ENCODE results near the gene BCAS3.

BCAS3 gene

GRCh38 chr17:61395409-61395982, 717.8 kb downstream of the BCAS3 start:
- H3K9ac ChIP-seq (ENCODE audit: low read length), result no peak overlapping the region
- H3K4me2 ChIP-seq (ENCODE audit: low read length), result no peak overlapping the region
- no peaks in the 10 kb centered on the region for H3K79me2 ChIP-seq (ENCODE audit: control insufficient read depth, insufficient read depth, low read length, poor library complexity)
- no peaks in the 10 kb centered on the region for H3K36me3 ChIP-seq (ENCODE audit: control insufficient read depth in 1 of 2, insufficient read depth in 2 of 2, low read length in 2 of 2)
- no peak overlapping the region for H2AFZ ChIP-seq (ENCODE audit: insufficient read depth, low read length, poor library complexity)
- H3K9me3 ChIP-seq (ENCODE audit: insufficient read depth, low read depth, low read length), result peaks cover 5% of the 10 kb centered on the region
- no peak overlapping the region for H2BK12ac ChIP-seq (ENCODE audit: low read length)
- no peak overlapping the region for H4K12ac ChIP-seq (ENCODE audit: low read depth, low read length)
- H3K14ac ChIP-seq (ENCODE audit: low read length), result no peak overlapping the region
- H3K4me3 ChIP-seq (ENCODE audit: low read depth, low read length), result no peak overlapping the region
- no peak overlapping the region for H4K8ac ChIP-seq (ENCODE audit: low read depth, low read length)
- no peak overlapping the region for H3K18ac ChIP-seq (ENCODE audit: low read length)
- H3K27me3 ChIP-seq (ENCODE audit: insufficient read depth, low read length), result peaks cover 47% of the 10 kb centered on the region
- no peak overlapping the region for H3K27ac ChIP-seq (ENCODE audit: low read depth, low read length)
- H3K4ac ChIP-seq (ENCODE audit: low read depth, low read length), result no peak overlapping the region
- H2BK120ac ChIP-seq (ENCODE audit: insufficient read depth, low read length, poor library complexity), result no peak overlapping the region
- no peak for DNase-seq
- peaks cover 22 to 41% of the 10 kb centered on the region in 2 experiments for H3K4me1 ChIP-seq (ENCODE audit: control insufficient read depth in 1 of 2, insufficient read depth in 2 of 2, low read length in 2 of 2)
- no peak overlapping the region for H3K23ac ChIP-seq (ENCODE audit: low read length)
- H2BK5ac ChIP-seq (ENCODE audit: low read depth, low read length, poor library complexity), result no peak overlapping the region
- no peak overlapping the region for H2AK5ac ChIP-seq (ENCODE audit: low read length)
- no peak overlapping the region for H4K91ac ChIP-seq (ENCODE audit: low read depth, low read length)
- no peaks in the 10 kb centered on the region for H3K79me1 ChIP-seq (ENCODE audit: low read length)
- WGBS (ENCODE audit: extremely low coverage, insufficient coverage, insufficient read length), result no CpG with 5 or more reads among the region's 38 CpGs

- peaks cover 25 to 45% of the 10 kb centered on the region in 2 experiments for H3K4me1 ChIP-seq (ENCODE audit: control insufficient read depth in 1 of 2, insufficient read depth in 2 of 2, low read length in 2 of 2)
- H3K36me3 ChIP-seq (ENCODE audit: control insufficient read depth in 1 of 2, insufficient read depth in 2 of 2, low read length in 2 of 2), result no peaks in the 10 kb centered on the region
- DNase-seq, result no peak
- no peaks in the 10 kb centered on the region for H3K79me2 ChIP-seq (ENCODE audit: control insufficient read depth, insufficient read depth, low read length, poor library complexity)
- no peak overlapping the region for H4K91ac ChIP-seq (ENCODE audit: low read depth, low read length)
- no peak overlapping the region for H3K4me3 ChIP-seq (ENCODE audit: low read depth, low read length)
- H2AFZ ChIP-seq (ENCODE audit: insufficient read depth, low read length, poor library complexity), result no peak overlapping the region
- H4K8ac ChIP-seq (ENCODE audit: low read depth, low read length), result no peak overlapping the region
- WGBS (ENCODE audit: extremely low coverage, insufficient coverage, insufficient read length), result no CpG with 5 or more reads among the region's 63 CpGs
- H3K4me2 ChIP-seq (ENCODE audit: low read length), result peak overlapping the region; percentile 47
- no peak overlapping the region for H3K14ac ChIP-seq (ENCODE audit: low read length)
- no peak overlapping the region for H3K4ac ChIP-seq (ENCODE audit: low read depth, low read length)
- H2AK5ac ChIP-seq (ENCODE audit: low read length), result no peak overlapping the region
- H3K9me3 ChIP-seq (ENCODE audit: insufficient read depth, low read depth, low read length), result peaks cover 5% of the 10 kb centered on the region
- H4K12ac ChIP-seq (ENCODE audit: low read depth, low read length), result no peak overlapping the region
- H2BK5ac ChIP-seq (ENCODE audit: low read depth, low read length, poor library complexity), result no peak overlapping the region
- no peak overlapping the region for H3K23ac ChIP-seq (ENCODE audit: low read length)
- H2BK120ac ChIP-seq (ENCODE audit: insufficient read depth, low read length, poor library complexity), result no peak overlapping the region
- H3K18ac ChIP-seq (ENCODE audit: low read length), result no peak overlapping the region
- H3K27me3 ChIP-seq (ENCODE audit: insufficient read depth, low read length), result peaks cover 52% of the 10 kb centered on the region
- H3K27ac ChIP-seq (ENCODE audit: low read depth, low read length), result no peak overlapping the region
- H3K9ac ChIP-seq (ENCODE audit: low read length), result no peak overlapping the region
- H2BK12ac ChIP-seq (ENCODE audit: low read length), result no peak overlapping the region
- peaks cover 2% of the 10 kb centered on the region for H3K79me1 ChIP-seq (ENCODE audit: low read length)
These were observed 718.4 kb downstream of the BCAS3 start for GRCh38 chr17:61395983-61396585.

- Histone ChIP-seq H3K27me3 (ENCODE audit: insufficient read depth, low read length) (peaks cover 58% of the 10 kb centered on the region), H2AK5ac (ENCODE audit: low read length) (no peak overlapping the region), H3K9ac (ENCODE audit: low read length) (no peak overlapping the region), H3K18ac (ENCODE audit: low read length) (no peak overlapping the region), H2BK5ac (ENCODE audit: low read depth, low read length, poor library complexity) (no peak overlapping the region), H3K79me2 (ENCODE audit: control insufficient read depth, insufficient read depth, low read length, poor library complexity) (no peaks in the 10 kb centered on the region), H4K91ac (ENCODE audit: low read depth, low read length) (no peak overlapping the region), H3K4me3 (ENCODE audit: low read depth, low read length) (no peak overlapping the region), H3K23ac (ENCODE audit: low read length) (no peak overlapping the region), H4K12ac (ENCODE audit: low read depth, low read length) (no peak overlapping the region), H3K4me2 (ENCODE audit: low read length) (peak overlapping the region; percentile 47), H3K9me3 (ENCODE audit: insufficient read depth, low read depth, low read length) (peaks cover 5% of the 10 kb centered on the region), H2BK120ac (ENCODE audit: insufficient read depth, low read length, poor library complexity) (no peak overlapping the region), H3K14ac (ENCODE audit: low read length) (peak overlapping the region; percentile 5), H2BK12ac (ENCODE audit: low read length) (no peak overlapping the region), H3K27ac (ENCODE audit: low read depth, low read length) (no peak overlapping the region), H2AFZ (ENCODE audit: insufficient read depth, low read length, poor library complexity) (no peak overlapping the region), H3K36me3 (ENCODE audit: control insufficient read depth in 1 of 2, insufficient read depth in 2 of 2, low read length in 2 of 2) (no peaks in the 10 kb centered on the region), H3K79me1 (ENCODE audit: low read length) (peaks cover 2% of the 10 kb centered on the region), H4K8ac (ENCODE audit: low read depth, low read length) (no peak overlapping the region), H3K4ac (ENCODE audit: low read depth, low read length) (no peak overlapping the region), H3K4me1 (ENCODE audit: control insufficient read depth in 1 of 2, insufficient read depth in 2 of 2, low read length in 2 of 2) (peaks cover 25 to 48% of the 10 kb centered on the region in 2 experiments)
- WGBS (ENCODE audit: extremely low coverage, insufficient coverage, insufficient read length), result no CpG with 5 or more reads among the region's 46 CpGs
- DNase-seq, result no peak
These were observed 719.0 kb downstream of the BCAS3 start for GRCh38 chr17:61396586-61397085.

GRCh38 chr17:61397086-61397842, 719.6 kb downstream of the BCAS3 start:
- Histone ChIP-seq H3K27me3 (ENCODE audit: insufficient read depth, low read length) (peaks cover 63% of the 10 kb centered on the region), H2BK12ac (ENCODE audit: low read length) (no peak overlapping the region), H3K14ac (ENCODE audit: low read length) (peak overlapping the region; percentile 5), H3K4me2 (ENCODE audit: low read length) (peak overlapping the region; percentile 47), H3K18ac (ENCODE audit: low read length) (no peak overlapping the region), H3K23ac (ENCODE audit: low read length) (no peak overlapping the region), H2AK5ac (ENCODE audit: low read length) (no peak overlapping the region), H3K4ac (ENCODE audit: low read depth, low read length) (no peak overlapping the region), H3K36me3 (ENCODE audit: control insufficient read depth in 1 of 2, insufficient read depth in 2 of 2, low read length in 2 of 2) (no peaks in the 10 kb centered on the region), H3K9me3 (ENCODE audit: insufficient read depth, low read depth, low read length) (peaks cover 10% of the 10 kb centered on the region), H3K79me1 (ENCODE audit: low read length) (peaks cover 2% of the 10 kb centered on the region), H2BK5ac (ENCODE audit: low read depth, low read length, poor library complexity) (no peak overlapping the region), H4K91ac (ENCODE audit: low read depth, low read length) (no peak overlapping the region), H2AFZ (ENCODE audit: insufficient read depth, low read length, poor library complexity) (no peak overlapping the region), H3K79me2 (ENCODE audit: control insufficient read depth, insufficient read depth, low read length, poor library complexity) (no peaks in the 10 kb centered on the region), H3K9ac (ENCODE audit: low read length) (no peak overlapping the region), H3K4me1 (ENCODE audit: control insufficient read depth in 1 of 2, insufficient read depth in 2 of 2, low read length in 2 of 2) (peaks cover 25 to 48% of the 10 kb centered on the region in 2 experiments), H3K27ac (ENCODE audit: low read depth, low read length) (no peak overlapping the region), H4K8ac (ENCODE audit: low read depth, low read length) (no peak overlapping the region), H2BK120ac (ENCODE audit: insufficient read depth, low read length, poor library complexity) (no peak overlapping the region), H3K4me3 (ENCODE audit: low read depth, low read length) (no peak overlapping the region), H4K12ac (ENCODE audit: low read depth, low read length) (no peak overlapping the region)
- no peak for DNase-seq
- no CpG with 5 or more reads among the region's 67 CpGs for WGBS (ENCODE audit: extremely low coverage, insufficient coverage, insufficient read length)
